A673 (cell line): ENCODE results near the gene OLAH. TPM values are rescaled to one million over a fixed set of nuclear protein-coding genes. Genes with fewer than 3 reads are reported as not detected.

Source experiments
- BruUV-seq: library from RNA; stranded (reverse); fragments of 400-500 nt; replicated peaks from 2 replicates; lab custom pipeline; 2021; lab: Mats Ljungman, UMichigan
- CTCF ChIA-PET: fragments of 300-600 bp; sonication (Branson Sonifier 250); formaldehyde crosslinking; loops from one replicate; lab custom pipeline; 2022; ENCODE audit warnings: antibody characterized with exemption; lab: Charles Lee
- POLR2A ChIA-PET: fragments of 300-600 bp; sonication (Branson Sonifier 250); formaldehyde crosslinking; loops from one replicate; lab custom pipeline; 2022; ENCODE audit warnings: antibody characterized with exemption; ENCODE audit not compliant: low non-redundant PET; lab: Charles Lee
- DNase-seq: peaks from one replicate; pipeline ENCODE4 v3.0.0-alpha.2; 2015; ENCODE audit warnings: low spot score
- H3K27ac ChIP-seq: fragments of 200-600 bp; sonication (generic); 2 replicates; pipeline ENCODE4 v1.5.1; 2016; ENCODE audit warnings: mixed run types, low read depth, mild to moderate bottlenecking, mixed read lengths, antibody characterized with exemption, low read length; ENCODE audit not compliant: poor library complexity, severe bottlenecking
- H3K27me3 ChIP-seq: fragments of 200-600 bp; sonication (generic); replicated peaks from 2 replicates; pipeline ENCODE4 v1.6.1; 2017; ENCODE audit warnings: mixed run types, low read depth, mild to moderate bottlenecking, mixed read lengths, antibody characterized with exemption, low read length; ENCODE audit not compliant: insufficient read depth, poor library complexity
- H3K36me3 ChIP-seq: fragments of 200-600 bp; sonication (generic); 2 replicates; pipeline ENCODE4 v1.6.1; 2016; ENCODE audit warnings: mixed run types, mild to moderate bottlenecking, mixed read lengths, antibody characterized with exemption, low read length; ENCODE audit not compliant: insufficient read depth, poor library complexity, severe bottlenecking
- H3K4me1 ChIP-seq: fragments of 200-600 bp; sonication (generic); 2 replicates; pipeline ENCODE4 v1.6.1; 2017; ENCODE audit warnings: mixed run types, mild to moderate bottlenecking, mixed read lengths, antibody characterized with exemption, low read length; ENCODE audit not compliant: insufficient read depth, poor library complexity, severe bottlenecking
- H3K4me3 ChIP-seq: fragments of 200-600 bp; sonication (generic); 2 replicates; pipeline ENCODE4 v1.5.1; 2016; ENCODE audit warnings: low read depth, mixed run types, mild to moderate bottlenecking, mixed read lengths, low read length; ENCODE audit not compliant: poor library complexity, severe bottlenecking
- H3K9me3 ChIP-seq: fragments of 200-600 bp; sonication (generic); 2 replicates; pipeline ENCODE4 v1.6.1; 2016; ENCODE audit warnings: mixed run types, low read depth, mild to moderate bottlenecking, mixed read lengths, antibody characterized with exemption, low read length; ENCODE audit not compliant: poor library complexity, severe bottlenecking
- CTCF ChIP-seq: fragments of 300-800, 200-600 bp; sonication (generic); conservative IDR thresholded peaks from 2 replicates; pipeline ENCODE4 v1.5.1; 2017; ENCODE audit warnings: low read depth, mild to moderate bottlenecking, antibody characterized with exemption, low read length, moderate library complexity, mixed read lengths
- EZH2 ChIP-seq: fragments of 200-600 bp; sonication (generic); IDR thresholded peaks from 2 replicates; pipeline ENCODE4 v1.6.1; 2017; ENCODE audit warnings: borderline replicate concordance, low read depth, mild to moderate bottlenecking, mixed read lengths, antibody characterized with exemption, low read length; ENCODE audit not compliant: poor library complexity, severe bottlenecking
- intact Hi-C: fragments of 100-400 bp; cut with micrococcal nuclease; formaldehyde crosslinking; loops from one replicate; pipeline ENCODE4 v1.10.0; 2022; ENCODE audit not compliant: unreplicated experiment
- total RNA-seq: library from RNA; stranded (reverse); gene quantifications from 2 replicates; pipeline ENCODE4 v1.2.3, GENCODE V29; 2021

The OLAH gene
- total RNA-seq, 1 experiment from 2014 or later: 1.6 TPM

- TF ChIP-seq CTCF (no peak), EZH2 (no peak)
- intact Hi-C loops: no loop called here
- ChIA-PET CTCF (no interaction called here), POLR2A (no interaction called here)
- Histone ChIP-seq H3K4me1 (peaks cover 5% of the 10 kb centered on the region), H3K9me3 (no peaks in the 10 kb centered on the region), H3K27me3 (no peaks in the 10 kb centered on the region), H3K36me3 (peaks cover 39% of the 10 kb centered on the region), H3K4me3 (no peak overlapping the region), H3K27ac (no peak overlapping the region)
- no TSS peak for BruUV-seq
- DNase-seq: no peak
Measured at GRCh38 chr10:15103513-15103912, 59.8 kb downstream of the OLAH start.

DNA sequence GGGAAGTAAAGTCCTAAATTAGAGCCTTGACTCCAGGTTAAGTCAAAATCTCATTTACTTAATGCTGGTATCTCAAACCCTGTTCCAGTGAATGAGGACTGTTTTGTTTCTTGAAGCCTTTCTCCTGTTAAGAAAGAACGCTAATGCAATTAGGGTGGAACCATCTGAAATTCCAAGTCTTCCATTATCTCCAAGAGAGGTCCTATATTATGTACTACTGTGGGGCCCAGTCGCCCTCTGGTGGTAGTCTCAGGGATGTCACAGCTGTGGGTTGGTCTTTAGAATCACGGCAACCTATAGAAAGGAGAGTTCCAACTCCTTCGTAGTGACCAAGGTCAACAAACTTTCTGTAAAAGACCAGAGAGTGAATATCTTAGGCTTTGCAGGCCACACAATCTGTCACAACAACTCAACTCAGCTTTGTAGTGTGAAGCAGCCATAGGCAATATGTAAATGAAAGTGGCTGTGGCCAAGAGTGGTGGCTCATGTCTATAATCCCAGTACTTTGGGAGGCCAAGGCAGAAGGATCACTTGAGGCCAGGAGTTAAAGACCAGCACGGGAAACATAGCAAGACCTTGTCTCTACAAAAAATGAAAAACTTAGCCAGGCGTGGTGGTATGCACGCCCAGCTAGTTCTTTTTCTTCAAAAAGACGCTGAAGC, 62.7 kb downstream of the OLAH start:
- no TSS peak for BruUV-seq
- ChIA-PET POLR2A (no interaction called here), CTCF (no interaction called here)
- Histone ChIP-seq H3K27me3 (no peaks in the 10 kb centered on the region), H3K4me1 (peaks cover 4% of the 10 kb centered on the region), H3K27ac (no peak overlapping the region), H3K4me3 (no peak overlapping the region), H3K36me3 (peaks cover 39% of the 10 kb centered on the region), H3K9me3 (no peaks in the 10 kb centered on the region)
- TF ChIP-seq EZH2 (no peak), CTCF (peak; percentile 98)
- peak; percentile 86 for DNase-seq
- intact Hi-C loops: loop anchor here (2.0 to 5.0 kb wide), 2 partner anchors 114 to 608 kb away; no protein-coding TSS in a partner anchor

DNA sequence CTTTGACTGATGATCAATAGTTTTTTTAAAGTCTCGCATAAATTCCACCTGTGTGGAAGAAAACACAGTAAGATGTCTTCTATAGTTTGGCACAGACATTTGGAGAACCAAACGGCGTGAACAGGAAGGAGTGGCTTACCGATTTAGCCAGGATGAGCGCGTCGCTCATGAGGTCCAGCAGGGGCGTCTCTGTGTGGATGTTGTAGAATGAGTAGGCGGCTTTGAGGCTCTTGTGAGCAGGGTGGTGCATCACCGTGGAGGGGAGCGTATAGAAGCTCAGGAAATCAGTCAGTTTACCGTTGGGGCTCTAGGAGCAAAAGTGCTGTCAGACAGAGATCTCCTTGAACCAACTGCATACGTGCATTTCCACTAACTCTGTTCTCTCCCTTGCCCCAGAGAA, 68.9 kb downstream of the OLAH start:
- intact Hi-C loops: no loop called here

More for the DNA sequence above, 68.9 kb downstream of the OLAH start:
- Histone ChIP-seq H3K27ac (no peak overlapping the region), H3K4me3 (no peak overlapping the region), H3K4me1 (no peaks in the 10 kb centered on the region), H3K36me3 (no peaks in the 10 kb centered on the region), H3K9me3 (no peaks in the 10 kb centered on the region), H3K27me3 (no peaks in the 10 kb centered on the region)
- DNase-seq: peak; percentile 19
- BruUV-seq: no TSS peak
- CTCF ChIA-PET: no interaction called here
- TF ChIP-seq CTCF (no peak), EZH2 (no peak)
- POLR2A ChIA-PET: no interaction called here
